ENCODE data around the gene RABL6.
A peak's percentile ranks its signal among the peaks of the same experiment; 100 is the strongest.
"Not testable (repeated sequence)": the region's sequence is repeated elsewhere in the genome, so short reads cannot be mapped to it uniquely, and the experiment has no call there.

The RABL6 gene

GRCh38 chr9:136882109-136882946, 74.6 kb downstream of the RABL6 start:
- peak; percentile 61 for DNase-seq (ENCODE audit: low read depth)
- no peak for TF ChIP-seq CTCF (conservative IDR thresholded peaks at IDR 0.05; ENCODE audit: low read length)
- H3K4me3 ChIP-seq (ENCODE audit: low read length), result peak overlapping the region; percentile 31

DNA sequence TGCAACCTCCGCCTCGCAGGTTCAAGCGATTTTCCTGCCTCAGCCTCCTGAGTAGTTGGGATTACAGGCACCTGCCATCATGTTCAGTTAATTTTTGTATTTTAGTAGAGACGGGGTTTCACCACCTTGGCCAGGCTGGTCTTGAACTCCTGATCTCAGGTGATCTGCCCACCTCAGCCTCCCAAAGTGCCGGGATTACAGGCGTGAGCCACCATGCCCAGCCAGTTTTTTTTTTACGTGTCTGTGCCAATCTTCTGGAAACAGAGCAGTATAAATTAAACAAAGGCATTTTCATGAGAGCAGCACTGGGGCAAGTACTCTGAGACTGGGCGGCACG, 75.2 kb downstream of the RABL6 start:
- not testable (repeated sequence) for H3K4me3 ChIP-seq (ENCODE audit: low read length); DNase-seq (ENCODE audit: low read depth)

DNA sequence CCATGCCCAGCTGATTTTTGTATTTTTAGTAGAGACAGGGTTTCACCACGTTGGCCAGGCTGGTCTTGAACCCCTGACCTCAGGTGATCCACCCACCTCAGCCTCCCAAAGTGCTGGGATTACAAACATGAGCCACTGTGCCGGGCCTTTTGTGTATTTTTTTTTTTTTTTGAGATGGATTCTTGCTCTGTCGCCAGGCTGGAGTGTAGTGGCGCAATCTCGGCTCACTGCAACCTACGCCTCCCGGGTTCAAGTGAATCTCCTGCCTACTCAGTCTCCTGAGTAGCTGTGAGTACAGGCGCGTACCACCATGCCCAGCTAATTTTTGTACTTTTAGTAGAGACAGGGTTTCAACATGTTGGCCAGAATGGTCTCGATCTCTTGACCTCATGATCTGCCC, 75.9 kb downstream of the RABL6 start:
- DNase-seq (ENCODE audit: low read depth), result not testable (repeated sequence)

DNA sequence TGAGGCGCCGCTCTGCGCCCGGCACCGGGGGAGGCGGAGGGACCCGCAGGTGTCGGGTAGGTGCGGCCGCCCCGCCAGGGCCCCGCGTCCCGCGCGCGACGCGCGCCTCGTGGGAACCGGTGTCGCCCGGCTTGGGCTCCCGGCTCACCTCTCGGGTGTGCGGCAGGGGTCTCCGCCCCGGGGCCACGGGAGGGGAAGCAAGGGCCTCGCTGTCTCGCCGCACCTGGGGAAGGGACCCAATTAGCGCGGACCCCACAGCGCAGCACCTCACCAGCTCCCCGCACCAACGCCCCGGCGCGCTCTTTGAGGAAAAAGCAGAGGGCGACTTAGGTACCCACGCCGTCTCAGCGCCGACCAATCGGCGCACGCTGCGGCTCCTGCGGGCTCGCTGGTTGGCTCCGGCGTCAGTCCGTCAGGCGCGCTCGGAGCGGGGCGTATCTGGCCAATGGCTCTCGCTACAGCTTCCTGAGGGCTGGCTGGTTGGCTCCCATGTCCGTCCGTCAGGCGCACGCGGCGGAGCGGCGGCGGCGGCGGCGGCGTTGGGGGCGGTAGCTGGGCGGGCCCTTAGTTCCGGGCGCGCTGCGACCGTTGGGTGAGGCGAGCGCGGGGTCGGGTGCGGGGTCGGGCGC, 78.3 kb downstream of the RABL6 start, which contains the start of gene TRAF2:
TRAF2 (plus strand) TSS at position 567 of the 629 bp plus-strand sequence. CDS start 12,225 bp downstream, outside the sequence.
- H3K4me3 ChIP-seq (ENCODE audit: low read length), result peak within 1 kb of the TSS; percentile 76
- TF ChIP-seq CTCF (conservative IDR thresholded peaks at IDR 0.05; ENCODE audit: low read length), result no peak
- DNase-seq (ENCODE audit: low read depth), result peak; percentile 100

More for the DNA sequence above, 75.9 kb downstream of the RABL6 start:
- not testable (repeated sequence) for H3K4me3 ChIP-seq (ENCODE audit: low read length)

DNA sequence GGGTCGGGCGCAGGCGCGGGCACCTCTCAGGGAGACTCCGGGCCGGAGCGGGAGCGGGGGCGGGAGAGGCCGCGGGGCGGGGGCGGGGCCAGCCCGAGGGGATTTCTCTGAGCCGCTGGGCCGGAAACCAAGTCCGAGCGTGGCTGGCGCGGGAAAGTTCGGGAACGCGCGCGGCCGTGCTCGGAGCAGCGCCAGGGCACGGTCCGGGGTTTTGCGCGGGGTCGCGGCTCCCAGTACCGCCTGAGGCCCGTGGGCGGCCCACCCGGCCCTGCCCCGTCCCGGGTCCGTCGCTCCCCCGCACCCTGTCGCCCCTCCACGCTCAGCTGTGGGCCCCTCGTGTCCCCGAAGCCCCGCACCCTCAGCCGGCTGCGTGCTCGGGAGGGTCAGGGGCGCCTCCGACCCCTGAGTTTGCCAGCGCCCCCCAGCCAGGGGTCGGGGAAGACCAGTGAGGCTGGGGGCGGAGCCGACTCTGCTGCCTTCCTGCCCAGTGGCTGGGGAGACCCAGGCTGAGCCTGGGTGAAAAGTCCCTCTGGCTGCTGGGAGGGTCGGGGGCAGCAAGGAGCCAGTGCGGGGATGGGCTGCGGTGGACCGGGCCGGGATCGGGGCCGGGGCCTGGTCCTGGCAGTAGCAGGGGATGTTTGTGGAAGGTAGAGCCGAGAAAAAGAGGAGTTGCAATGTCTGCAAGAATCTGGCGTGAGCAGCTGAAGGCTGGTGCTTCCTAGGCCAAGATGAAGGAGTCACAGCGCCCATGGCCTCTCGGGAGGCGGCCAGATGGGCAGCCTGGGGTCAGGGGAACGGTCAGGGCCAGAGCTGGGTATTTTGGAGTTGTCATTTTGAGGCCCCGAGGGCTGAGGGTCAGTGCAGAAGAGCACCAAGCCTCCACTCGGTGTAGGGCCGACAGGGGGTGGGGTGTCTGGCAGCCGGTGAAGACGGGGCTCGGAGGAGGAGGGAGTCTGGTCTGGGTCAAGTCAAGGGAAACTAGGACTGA, 79.2 kb downstream of the RABL6 start:
- no peak for DNase-seq (ENCODE audit: low read depth)
- H3K4me3 ChIP-seq (ENCODE audit: low read length), result peak overlapping the region; percentile 67
- TF ChIP-seq CTCF (conservative IDR thresholded peaks at IDR 0.05; ENCODE audit: low read length), result no peak

- no peak for DNase-seq (ENCODE audit: low read depth)
- TF ChIP-seq CTCF (conservative IDR thresholded peaks at IDR 0.05; ENCODE audit: low read length), result no peak
- H3K4me3 ChIP-seq (ENCODE audit: low read length), result no peak overlapping the region
These were observed 80.7 kb downstream of the RABL6 start for GRCh38 chr9:136888454-136888853.

DNA sequence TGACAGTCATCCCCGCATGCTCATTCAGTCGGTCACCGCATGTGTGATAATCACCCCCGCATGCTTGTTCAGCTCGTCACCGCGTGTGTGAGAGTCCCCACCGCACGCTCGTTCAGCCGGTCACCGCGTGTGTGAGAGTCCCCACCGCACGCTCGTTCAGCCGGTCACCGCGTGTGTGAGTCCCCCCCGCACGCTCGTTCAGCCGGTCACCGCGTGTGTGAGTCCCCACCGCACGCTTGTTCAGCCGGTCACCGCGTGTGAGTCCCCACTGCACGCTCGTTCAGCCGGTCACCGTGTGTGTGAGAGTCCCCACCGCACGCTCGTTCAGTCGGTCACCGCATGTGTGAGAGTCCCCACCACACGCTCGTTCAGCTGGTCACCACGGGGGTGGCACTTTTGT, 82.1 kb downstream of the RABL6 start:
- H3K4me3 ChIP-seq (ENCODE audit: low read length), result no peak overlapping the region
- TF ChIP-seq CTCF (conservative IDR thresholded peaks at IDR 0.05; ENCODE audit: low read length), result no peak
- DNase-seq (ENCODE audit: low read depth), result no peak

Data from AG10803 (cell line).